Measurements from ENCODE around the gene KRTAP16-1.

DNA sequence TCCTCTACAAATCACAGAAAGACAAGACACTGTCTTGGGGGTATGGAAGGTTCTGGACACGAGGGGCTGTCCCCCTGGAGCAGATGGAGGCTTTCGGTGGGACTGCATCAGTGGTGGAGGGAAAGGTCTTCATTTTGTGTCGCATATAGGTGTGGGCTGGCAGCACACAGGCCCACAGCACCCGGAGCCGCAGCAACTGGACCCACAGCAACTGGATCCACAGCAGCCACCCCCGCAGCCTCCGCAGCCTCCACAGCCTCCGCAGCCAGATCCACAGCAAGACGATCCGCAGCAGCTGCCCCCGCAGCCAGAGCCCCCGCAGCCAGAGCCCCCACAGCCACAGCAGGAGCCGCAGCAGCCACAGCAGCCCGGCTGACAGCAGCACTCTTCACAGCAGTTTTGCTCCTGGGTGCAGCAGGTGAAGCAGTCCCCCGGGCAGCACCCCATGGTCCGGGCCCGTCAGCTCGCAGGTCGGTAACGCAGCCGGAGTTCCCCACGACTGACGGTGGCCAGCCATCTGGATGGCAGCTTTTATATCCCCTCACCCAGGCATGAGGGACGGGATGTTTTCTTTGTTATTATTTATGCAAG lies 6.2 kb upstream of the KRTAP16-1 start, which contains the start of gene KRTAP17-1:
- TF ChIP-seq EZH2 (IDR thresholded peaks at IDR 0.05; ENCODE audit: low read length), result no peak
- TF ChIP-seq, protein P1, sequence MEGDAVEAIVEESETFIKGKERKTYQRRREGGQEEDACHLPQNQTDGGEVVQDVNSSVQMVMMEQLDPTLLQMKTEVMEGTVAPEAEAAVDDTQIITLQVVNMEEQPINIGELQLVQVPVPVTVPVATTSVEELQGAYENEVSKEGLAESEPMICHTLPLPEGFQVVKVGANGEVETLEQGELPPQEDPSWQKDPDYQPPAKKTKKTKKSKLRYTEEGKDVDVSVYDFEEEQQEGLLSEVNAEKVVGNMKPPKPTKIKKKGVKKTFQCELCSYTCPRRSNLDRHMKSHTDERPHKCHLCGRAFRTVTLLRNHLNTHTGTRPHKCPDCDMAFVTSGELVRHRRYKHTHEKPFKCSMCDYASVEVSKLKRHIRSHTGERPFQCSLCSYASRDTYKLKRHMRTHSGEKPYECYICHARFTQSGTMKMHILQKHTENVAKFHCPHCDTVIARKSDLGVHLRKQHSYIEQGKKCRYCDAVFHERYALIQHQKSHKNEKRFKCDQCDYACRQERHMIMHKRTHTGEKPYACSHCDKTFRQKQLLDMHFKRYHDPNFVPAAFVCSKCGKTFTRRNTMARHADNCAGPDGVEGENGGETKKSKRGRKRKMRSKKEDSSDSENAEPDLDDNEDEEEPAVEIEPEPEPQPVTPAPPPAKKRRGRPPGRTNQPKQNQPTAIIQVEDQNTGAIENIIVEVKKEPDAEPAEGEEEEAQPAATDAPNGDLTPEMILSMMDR (optimal IDR thresholded peaks at IDR 0.05 in 1 of 3, IDR thresholded peaks at IDR 0.05 in 1 of 3, conservative IDR thresholded peaks at IDR 0.05 in 1 of 3; ENCODE audit: extremely low read depth in 1 of 3, insufficient read depth in 2 of 3, low read length in 3 of 3), result no peak

All from keratinocyte (primary cell).